ENCODE results near the gene MAT1A.

The MAT1A gene

DNA sequence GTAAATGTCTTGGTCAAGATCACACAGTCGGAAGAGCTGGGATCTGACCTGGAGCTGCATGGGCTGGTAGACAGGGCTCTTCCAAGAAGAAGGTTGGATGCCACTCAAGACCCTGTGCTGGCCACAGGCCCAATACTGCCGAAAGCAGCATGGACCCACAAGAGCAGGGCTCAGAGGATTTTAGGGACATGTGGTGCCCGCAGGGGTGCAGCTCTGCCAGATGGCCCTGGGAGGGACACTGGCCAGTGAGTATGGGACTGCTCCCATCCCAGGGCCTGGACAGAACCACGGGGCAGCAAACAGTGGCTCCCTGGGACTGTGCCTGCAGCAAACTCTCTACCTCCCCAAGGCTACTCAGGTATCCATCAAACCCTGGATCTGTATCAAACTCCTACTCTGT, 12.4 kb downstream of the MAT1A start:
- H3K27ac ChIP-seq: no peak overlapping the region
- no peak for TF ChIP-seq ZFX (IDR thresholded peaks at IDR 0.05; ENCODE audit: borderline replicate concordance)
- TF ChIP-seq, protein P1, sequence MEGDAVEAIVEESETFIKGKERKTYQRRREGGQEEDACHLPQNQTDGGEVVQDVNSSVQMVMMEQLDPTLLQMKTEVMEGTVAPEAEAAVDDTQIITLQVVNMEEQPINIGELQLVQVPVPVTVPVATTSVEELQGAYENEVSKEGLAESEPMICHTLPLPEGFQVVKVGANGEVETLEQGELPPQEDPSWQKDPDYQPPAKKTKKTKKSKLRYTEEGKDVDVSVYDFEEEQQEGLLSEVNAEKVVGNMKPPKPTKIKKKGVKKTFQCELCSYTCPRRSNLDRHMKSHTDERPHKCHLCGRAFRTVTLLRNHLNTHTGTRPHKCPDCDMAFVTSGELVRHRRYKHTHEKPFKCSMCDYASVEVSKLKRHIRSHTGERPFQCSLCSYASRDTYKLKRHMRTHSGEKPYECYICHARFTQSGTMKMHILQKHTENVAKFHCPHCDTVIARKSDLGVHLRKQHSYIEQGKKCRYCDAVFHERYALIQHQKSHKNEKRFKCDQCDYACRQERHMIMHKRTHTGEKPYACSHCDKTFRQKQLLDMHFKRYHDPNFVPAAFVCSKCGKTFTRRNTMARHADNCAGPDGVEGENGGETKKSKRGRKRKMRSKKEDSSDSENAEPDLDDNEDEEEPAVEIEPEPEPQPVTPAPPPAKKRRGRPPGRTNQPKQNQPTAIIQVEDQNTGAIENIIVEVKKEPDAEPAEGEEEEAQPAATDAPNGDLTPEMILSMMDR (IDR thresholded peaks at IDR 0.05): no peak

DNA sequence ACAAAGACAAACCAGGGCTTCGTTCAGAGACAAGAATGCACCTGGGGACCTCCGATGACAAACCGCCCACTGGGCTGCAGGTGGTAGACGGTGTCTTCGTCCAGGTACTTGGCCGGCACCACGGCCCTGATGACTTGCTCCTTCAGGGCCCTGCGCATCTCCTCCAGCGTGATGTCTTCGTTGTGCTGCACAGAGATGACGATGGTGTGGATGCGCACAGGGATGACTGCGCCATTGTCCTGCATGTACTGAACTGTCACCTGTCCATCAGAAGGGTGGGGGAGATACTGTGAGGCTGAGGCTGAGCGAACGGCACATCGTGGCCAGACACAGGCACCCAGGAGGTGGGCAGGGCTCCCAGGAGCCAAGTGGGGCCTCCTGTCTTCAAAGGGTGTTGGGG, 13.1 kb downstream of the MAT1A start:
- no peak overlapping the region for H3K27ac ChIP-seq
- TF ChIP-seq, protein P1 (IDR thresholded peaks at IDR 0.05): no peak
- no peak for TF ChIP-seq ZFX (IDR thresholded peaks at IDR 0.05; ENCODE audit: borderline replicate concordance)

DNA sequence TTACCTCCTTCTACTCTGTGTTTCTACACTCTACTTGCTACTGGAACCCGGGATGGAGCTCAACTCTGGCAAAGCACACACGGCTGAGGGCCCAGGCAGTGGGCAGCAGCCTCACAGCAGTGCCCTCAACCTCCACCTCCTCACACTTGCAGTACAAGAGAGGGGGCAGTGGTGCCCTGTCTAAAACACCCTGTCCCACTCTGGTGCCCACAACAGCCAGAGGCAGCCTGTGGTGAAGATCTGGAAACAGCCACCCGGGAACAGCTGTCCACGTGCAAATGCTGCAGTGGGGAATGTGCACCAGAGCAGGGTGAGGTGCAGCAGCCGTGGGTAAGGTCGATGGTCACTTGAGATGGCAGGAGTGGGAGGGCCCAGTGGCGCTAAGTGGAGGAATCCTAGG, 13.7 kb downstream of the MAT1A start:
- no peak for TF ChIP-seq ZFX (IDR thresholded peaks at IDR 0.05; ENCODE audit: borderline replicate concordance)
- TF ChIP-seq, protein P1 (IDR thresholded peaks at IDR 0.05): no peak
- no peak overlapping the region for H3K27ac ChIP-seq

DNA sequence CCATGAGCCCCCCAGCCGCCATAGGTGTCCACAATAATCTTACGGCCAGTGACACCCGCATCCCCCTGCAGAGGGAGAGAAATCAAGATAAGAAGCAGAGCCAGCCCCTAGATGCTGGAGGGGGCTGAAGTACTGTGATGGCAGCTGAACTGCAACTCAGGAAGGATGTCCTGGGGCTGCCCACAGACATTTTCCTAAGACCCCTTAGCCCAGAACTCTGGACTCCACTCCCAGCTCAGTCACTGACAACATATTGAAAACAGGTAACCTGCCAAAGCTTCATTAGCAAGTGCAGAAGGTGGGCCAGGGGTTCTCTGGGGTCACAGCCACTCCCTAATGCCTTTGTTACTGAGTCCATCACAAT, 14.3 kb downstream of the MAT1A start:
- TF ChIP-seq, protein P1 (IDR thresholded peaks at IDR 0.05): no peak
- no peak for TF ChIP-seq ZFX (IDR thresholded peaks at IDR 0.05; ENCODE audit: borderline replicate concordance)

DNA sequence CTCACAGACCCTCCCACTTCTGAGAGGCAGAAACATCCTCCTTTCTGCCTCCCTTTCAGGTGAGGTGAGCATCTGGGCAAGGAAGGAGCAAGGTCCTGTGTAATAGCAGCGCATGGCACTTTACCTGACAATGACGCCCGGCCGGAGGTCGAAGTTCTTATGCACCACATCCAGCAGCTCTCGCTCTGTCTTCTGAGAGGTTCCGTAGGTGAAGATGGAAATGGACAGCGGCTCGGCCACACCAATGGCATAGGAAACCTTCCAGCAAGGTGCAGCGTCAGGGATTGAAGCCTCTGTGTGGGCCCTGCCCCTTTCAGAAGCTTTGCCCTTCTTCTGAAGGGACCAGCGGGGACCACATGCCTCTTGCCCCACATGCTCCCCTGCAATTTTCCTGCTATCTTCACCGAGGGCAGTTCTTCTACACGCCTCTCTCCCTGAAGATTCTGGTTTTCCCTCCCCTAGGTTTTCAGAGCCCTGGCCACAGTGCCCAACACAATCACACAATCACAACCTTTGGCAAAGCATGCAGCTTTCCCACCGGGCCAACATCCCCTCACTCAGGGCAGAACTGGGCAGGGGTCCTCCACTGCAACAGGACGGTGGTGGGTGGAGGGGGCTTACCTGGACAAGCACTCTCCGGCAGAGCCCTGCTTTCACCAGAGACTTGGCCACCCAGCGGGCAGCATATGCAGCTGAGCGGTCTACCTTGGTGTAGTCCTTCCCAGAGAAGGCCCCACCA, 14.9 kb downstream of the MAT1A start:
- no peak overlapping the region for H3K27ac ChIP-seq
- TF ChIP-seq ZFX (IDR thresholded peaks at IDR 0.05; ENCODE audit: borderline replicate concordance): no peak
- TF ChIP-seq, protein P1 (IDR thresholded peaks at IDR 0.05): no peak

More for the DNA sequence above, 14.3 kb downstream of the MAT1A start:
- H3K27ac ChIP-seq: no peak overlapping the region

DNA sequence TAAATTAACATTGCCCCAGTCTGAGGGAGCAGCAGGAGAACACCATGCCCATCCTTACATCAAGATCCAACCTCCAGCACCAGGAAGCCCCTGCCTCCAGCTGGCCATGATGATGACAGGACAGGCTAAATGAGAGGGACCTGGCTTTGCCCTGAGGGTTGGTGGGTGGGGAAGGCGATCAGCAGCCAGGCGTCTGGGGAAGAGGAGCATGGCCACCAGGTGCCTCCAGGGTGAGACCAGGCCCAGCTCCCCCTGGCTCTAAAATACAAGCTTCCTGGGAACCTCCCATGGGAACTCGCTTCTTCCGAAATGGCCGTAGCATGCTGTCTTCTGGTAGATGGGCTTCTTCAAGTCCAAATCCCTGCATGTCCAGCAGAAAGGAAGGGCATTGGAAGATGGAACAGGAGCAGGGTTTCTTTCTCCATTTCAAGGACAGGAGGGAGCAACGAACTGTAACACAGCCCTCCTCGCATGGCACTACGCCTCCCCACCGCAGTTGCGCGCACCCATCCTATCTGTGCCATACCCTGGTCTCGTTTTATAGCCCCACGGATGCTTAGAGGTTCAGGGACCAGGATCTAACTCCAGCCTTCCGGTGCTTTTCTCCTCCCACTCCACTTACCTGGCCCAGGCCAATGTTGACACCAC, 15.8 kb downstream of the MAT1A start:
- H3K27ac ChIP-seq: no peak overlapping the region
- TF ChIP-seq ZFX (IDR thresholded peaks at IDR 0.05; ENCODE audit: borderline replicate concordance): no peak
- TF ChIP-seq, protein P1 (IDR thresholded peaks at IDR 0.05): no peak

All from 22Rv1 (cell line).